ENCODE results near the gene EIF4H.
A peak's percentile ranks its signal among the peaks of the same experiment; 100 is the strongest.
"Not testable (repeated sequence)": the region's sequence is repeated elsewhere in the genome, so short reads cannot be mapped to it uniquely, and the experiment has no call there.

The EIF4H gene

DNA sequence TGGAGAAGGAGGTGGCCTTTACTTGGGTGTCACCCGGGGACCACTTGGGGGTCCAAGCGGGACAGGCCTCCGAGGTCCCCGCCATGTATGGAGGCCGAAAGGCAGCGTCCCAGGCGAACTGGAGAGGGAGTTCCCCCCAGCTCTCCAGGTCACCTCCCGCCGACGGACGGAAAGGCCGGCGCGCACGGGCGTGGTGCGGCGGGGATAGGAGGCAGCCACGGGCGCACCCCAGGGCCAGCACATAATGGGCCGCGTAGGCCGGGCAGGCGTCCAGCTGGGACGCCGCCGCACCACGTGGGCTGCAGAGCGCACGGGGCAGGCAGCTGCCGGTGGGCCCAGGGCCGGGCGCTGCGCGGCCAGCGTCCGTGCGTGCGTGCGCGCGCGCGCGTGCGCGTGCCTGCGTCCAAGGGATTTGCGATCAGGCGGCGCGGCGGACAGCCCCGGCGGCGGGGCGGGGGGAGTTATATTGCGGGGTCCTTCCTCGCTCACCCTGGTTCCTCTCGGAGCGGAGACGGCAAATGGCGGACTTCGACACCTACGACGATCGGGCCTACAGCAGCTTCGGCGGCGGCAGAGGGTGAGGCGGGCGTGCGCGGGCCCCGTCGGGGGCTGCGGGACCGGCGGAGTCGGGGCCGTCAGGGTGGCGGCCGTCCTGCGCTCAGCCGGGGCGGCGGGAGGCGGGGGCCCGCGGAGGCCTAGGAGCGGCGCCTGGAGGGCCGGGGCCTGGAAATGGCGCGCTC is at the start of gene EIF4H:
EIF4H (plus strand) TSS at position 491 of the 740 bp plus-strand sequence; CDS start at position 519, 28 bp downstream.
- peak; percentile 91 to 94 for DNase-seq (ENCODE audit: low read depth in 2 of 2)

DNA sequence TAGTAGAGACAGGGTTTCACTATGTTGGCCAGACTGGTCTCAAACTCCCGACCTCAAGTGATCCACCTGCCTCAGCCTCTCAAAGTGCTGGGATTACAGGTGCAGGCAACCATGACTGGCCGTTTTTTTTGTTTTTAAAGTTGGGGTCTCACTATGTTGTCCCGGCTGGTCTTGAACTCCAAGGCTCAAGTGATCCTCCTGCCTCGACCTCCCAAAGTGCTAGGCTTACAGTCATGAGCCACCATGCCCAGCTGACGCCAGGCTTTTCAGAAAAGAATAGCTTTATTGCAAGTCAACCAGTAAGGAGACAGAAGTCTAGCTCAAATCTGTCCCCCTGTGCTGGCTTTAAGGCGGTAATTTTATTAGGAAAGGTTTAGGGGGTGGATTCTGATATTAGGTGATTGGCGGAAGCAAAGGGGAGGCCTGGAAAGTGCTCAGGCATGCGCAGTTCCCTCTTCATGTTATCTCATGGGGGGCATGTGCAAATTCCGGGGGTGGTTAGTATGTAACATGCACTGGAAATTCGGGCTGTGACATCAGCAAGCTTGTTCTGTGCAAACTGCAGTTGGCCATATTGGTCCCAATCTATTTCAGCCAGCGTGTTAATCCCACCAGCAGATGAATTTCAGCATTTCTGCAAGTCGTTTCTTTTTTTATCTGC is 47.8 kb upstream of the EIF4H start:
- no peak for DNase-seq (ENCODE audit: low read depth in 2 of 2)

DNA sequence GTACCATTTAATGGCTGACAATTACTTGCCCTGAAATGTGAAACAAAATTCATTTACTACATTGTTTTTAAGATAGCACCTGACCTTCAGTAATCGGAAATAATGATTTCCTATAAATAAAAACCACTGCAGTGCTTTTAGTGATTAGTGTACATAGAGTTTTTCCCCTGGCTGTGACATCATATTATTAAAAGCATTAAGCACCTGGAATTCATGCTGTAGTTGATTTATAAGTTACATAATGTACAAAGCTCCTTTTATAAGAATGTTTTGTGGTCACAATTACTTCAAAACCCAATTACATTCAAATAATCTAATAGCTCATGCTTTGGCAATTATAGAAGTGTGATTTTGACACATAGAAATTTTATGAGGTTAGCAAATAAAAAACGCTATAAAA is 44.3 kb upstream of the EIF4H start:
- DNase-seq (ENCODE audit: low read depth in 2 of 2): no peak

DNA sequence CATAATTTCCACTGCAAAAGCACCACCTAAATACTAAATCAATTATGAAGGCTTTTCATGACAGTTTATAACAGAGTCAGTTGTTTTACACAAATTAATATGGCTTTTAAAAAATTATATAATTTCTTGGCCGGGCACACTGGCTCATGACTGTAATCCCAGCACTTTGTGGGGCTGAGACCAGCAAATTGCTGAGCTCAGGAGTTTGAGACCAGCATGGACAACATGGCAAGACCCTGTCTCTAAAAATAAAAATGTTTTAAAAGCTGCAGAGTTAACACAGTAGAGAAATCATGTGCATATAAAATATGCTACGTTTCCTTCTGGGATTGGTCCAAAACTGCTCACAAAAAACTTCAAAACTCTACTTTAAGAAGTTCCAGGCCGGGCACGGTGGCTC is 43.6 kb upstream of the EIF4H start:
- no peak for DNase-seq (ENCODE audit: low read depth in 2 of 2)

DNA sequence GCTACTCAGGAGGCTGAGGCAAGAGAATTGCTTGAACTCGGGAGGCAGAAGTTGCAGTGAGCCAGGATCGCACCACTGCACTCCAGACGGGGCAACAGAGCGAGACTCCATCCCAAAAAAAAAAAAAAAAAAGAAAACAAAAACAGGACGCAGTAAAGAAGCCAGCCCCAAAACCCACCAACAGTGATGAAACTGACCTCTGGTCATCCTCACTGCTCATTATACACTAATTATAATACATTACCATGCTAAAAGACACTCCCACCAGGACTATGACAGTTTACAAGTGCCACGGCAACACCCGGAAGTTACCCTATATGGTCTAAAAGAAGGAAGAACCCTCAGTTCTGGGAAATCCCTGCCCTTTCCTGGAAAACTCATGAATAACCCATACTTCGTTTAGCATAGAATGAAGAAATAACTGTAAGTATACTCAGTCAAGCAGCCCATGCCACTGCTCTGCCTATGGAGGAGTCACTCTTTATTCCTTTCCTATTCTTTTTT is 40.0 kb upstream of the EIF4H start:
- DNase-seq (ENCODE audit: low read depth in 2 of 2): no peak

DNA sequence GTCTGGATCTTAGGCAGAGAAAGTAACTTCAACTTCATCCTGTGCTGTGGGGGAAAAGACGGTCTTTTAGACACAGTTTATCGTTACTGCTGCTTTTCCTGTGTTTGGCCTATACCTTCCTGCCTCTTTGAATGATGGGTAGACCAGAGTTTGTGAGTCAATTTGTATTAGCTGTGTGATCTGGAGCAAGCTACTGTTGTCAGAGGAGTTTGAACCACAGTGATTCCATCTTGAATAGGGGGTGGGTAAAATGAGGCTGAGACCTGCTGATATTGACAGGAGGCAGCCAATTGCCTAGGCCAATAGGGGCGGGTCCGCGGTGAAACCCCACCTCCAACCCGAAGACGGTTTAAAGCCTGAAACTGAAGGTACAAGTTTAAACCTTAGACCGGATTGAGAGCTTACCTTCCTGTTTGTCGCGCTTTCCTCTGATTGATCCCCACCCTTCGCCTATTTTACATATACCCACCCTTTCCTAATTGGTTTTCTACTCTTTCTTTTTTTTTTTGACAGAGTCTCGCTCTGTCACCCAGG is 35.8 kb upstream of the EIF4H start:
- no peak for DNase-seq (ENCODE audit: low read depth in 2 of 2)

DNA sequence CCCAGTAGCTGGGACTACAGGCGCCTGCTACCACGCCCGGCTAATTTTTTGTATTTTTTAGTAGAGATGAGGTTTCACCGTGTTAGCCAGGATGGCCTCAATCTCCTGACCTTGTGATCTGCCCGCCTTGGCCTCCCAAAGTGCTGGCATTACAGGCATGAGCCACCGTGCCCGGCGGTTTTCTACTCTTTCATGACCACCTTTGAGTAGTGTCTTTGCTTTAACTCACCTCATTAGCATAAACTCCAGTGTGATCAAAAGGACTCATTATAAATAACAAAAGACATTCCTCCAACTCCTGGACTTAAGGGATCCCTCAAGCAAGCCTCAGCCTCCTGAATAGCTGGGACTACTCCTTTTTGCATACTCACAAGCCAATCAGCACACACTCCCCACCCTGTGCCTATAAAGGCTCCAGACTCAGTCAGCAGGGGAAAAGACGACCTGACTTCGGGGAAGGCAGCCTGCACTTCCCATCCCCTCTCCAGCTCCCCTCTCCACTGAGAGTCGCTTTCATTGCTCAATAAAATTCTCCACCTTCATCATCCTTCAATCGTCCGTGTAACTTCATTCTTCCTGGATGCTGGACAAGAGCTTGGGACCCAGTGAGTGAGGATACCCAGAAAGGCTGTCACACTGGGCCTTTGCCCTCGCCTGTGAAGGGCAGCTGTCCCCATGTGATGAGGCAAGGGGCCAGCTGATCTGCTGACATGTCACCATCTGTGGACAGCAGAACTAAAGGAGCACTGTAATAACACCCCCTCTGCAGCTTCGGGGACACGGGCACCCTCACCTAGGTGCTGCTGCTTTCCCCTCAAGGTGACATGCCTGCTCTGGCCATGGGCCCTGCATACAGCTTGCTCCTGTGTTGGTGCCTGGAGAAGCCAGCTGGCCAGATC is 35.0 kb upstream of the EIF4H start:
- DNase-seq (ENCODE audit: low read depth in 2 of 2): no peak

DNA sequence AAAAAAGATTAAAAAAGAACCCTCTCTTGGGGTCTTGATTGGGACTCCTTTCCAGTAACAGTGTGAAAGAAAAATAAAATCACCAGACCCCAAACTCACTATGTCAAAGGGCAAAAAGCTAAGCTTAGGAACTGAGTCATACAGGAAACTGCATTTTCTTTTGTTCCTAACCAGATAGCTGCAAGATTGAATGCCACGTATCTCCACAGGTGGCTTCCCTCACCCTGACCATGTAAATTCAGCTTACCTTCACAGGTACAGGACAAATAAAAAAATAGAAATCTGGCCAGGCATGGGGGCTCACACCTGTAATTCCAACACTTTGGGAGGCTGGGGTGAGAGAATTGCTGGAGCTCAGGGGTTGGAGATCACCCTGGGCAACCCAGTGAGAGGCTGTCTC is 32.5 kb upstream of the EIF4H start:
- DNase-seq (ENCODE audit: low read depth in 2 of 2): no peak

DNA sequence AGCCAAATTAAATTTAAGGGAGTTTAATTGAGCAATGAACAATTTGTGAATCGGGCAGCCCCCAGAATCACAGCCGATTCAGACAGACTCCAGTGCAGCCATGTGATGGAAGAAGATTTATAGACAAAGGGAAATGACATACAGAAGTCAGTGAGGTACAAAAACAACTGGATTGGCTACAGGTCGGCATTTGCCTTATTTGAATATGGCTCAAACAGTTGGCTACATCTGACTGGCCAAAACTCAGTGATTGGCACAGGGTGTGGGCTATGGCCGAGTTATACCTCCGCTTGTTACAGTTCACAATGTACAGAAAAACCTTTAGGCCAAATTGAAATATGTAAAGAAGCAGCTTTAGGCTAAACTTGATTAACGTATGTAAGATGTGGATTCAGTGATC is 30.8 kb upstream of the EIF4H start:
- DNase-seq (ENCODE audit: low read depth in 2 of 2): no peak

DNA sequence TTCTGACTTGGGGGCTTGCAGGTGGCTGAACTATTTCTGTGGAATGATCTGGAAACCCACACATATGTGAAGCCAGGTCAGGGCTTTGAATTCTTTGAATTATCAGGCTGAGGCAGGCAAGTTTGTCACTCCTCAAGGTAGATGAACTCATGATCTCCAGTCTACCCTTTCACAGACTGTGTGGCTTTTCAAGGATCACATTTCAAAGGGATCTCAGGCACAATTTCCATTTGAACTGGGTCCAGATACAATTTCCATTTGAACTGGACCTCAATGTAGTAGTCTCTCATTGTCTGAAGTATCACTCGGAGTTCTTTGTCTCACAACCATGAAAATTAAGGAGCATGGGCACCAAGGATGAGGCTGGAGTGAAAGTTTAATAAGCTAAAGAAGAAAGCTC is 25.7 kb upstream of the EIF4H start:
- no peak for DNase-seq (ENCODE audit: low read depth in 2 of 2)

DNA sequence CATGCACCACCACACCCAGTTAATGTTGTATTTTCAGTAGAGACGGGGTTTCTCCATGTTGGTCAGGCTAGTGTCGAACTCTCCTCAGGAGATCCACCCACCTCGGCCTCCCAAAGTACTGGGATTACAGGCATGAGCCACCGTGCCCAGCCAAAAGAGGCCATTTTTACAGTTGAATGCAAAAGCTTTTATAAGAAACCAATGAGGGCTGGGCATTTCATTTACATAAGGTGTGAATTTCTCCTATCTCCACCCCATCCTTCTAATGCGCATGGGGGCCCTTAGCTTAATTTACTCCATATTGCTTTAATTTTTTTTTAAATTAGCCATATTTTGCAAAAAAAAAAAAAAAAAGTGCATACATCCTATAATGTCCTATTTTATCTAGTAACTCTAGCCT is 25.1 kb upstream of the EIF4H start:
- DNase-seq (ENCODE audit: low read depth in 2 of 2): no peak

DNA sequence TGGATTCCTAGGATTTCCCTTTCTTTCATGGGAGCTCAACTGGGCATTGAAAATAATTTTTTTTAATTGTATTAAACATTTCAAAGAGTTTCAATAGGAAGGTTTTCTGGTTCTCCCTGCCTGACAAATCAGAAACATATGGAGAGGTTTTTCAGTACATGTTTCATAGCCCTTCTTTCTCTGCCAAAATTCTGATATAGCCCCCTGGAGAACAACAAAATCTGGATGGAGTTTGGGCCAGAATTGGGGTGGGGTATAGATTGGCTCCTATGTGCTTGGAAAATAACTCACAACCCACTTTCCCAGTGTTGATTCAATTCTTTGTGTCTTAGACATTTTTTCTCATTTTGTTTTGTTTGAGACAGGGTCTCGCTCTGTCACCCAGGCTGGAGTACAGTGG is 24.6 kb upstream of the EIF4H start:
- no peak for DNase-seq (ENCODE audit: low read depth in 2 of 2)

DNA sequence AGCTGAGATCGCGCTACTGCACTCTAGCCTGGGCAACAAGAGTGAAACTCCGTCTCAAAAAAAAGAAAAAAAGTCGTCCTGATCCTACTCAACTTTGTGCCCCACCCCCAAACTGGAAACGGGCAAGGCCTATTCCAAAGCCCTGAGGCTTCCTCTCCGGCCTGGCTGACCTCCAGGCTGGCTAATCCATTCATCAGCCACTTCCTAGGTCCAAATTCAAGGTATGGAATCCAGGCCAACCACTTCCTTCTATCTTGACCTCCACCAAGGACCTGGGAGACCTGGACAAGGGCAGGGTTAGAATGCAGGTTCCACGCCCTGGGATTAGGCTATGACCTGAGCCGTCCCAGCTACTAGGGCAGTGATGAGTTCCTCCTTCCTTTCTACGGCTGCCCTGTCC is 20.4 kb upstream of the EIF4H start:
- DNase-seq (ENCODE audit: low read depth in 2 of 2): no peak

DNA sequence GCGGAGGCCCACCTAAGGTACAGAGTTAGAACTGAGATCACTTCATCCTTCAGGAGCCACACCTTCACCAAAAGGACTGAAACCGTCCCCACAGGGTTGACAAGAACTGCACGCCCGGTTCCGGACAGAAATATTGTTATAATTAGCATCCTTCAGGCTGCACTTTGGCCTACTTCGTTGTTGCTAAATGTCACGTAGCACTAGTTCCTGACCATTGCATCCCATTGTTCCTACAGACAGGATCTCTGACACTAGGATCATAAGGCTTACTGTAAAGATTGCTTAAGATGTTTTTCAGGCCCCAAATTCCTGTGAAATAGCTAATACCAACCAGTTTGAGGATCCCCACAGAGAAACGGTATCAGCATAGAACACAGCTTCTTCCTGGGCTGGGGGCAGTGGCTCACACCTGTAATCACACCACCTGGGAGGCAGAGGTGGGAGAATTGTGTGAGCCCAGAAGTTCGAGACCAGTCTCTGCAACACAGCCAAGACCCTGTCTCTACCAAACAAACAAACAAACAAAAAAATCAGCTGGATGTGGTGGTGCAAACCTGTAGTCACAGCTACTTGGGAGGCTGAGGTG is 18.3 kb upstream of the EIF4H start:
- DNase-seq (ENCODE audit: low read depth in 2 of 2): no peak

DNA sequence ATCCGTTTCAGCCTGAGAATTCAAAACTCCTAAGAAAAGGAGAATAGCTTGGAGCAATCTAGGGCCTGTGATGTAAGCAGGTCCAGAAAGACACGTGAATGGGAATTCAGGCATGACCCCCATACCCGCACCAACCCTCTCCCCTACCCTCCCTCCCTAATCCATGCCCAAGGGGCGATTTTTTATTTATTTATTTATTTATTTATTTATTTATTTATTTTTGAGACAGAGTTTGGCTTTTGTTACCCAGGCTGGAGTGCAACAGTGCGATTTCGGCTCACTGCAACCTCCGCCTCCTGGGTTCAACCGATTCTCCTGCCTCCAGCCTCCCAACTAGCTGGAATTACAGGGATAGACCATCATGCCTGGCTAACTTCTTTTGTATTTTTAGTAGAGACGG is 16.6 kb upstream of the EIF4H start:
- DNase-seq (ENCODE audit: low read depth in 2 of 2): no peak

DNA sequence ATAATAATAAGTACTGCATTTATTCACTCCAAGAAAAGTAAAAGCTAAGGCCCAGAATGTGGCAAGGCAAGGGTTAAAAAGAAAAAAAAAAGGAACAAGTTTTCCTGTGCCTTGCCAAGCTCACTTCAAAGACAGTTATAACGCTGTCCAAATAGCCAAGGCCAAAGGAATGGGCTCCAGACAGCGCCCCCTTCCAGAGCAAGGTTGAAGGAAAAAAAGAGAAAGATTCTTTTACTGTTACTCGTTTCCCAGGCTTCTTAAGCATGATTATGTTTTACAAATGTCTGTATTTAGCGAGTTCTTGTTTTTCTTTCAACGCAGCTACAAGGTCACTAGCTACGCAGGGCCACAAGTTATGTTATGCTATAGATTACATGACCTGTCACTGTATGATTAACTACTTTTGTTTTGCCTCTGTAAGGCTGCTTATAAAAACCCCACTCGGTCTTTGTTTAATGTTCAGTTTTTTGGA is 9.1 kb upstream of the EIF4H start:
- DNase-seq (ENCODE audit: low read depth in 2 of 2): no peak

DNA sequence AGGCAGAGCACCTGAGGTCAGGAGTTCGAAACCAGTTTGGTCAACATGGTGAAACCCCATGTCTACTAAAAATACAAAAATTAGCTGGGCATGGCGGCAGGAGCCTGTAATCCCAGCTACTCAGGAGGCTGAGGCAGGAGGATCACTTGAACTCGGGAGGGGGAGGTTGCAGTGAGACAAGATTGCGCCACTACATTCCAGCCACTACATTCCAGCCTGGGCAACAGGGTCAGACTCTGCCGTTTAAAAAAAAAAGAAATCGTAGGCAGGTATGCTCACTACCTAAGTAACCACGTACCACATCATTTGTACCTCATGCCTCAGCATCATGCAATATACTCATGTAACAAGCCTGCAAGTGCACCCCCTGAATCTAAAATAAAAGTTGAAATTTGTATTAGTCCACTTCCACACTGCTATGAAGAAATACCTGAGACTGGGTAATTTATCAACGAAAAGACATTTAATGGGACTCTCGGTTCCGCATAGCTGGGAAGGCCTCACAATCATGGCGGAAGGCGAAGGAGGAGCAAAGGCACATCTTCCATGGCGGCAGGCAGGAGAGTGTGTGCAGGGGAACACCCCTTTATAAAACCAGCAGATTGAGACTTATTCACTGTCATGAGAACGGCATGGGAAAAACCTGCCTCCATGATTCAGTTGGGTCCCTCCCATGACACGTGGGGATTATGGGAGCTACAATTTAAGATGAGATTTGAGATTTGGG is 8.1 kb upstream of the EIF4H start:
- no peak for DNase-seq (ENCODE audit: low read depth in 2 of 2)

DNA sequence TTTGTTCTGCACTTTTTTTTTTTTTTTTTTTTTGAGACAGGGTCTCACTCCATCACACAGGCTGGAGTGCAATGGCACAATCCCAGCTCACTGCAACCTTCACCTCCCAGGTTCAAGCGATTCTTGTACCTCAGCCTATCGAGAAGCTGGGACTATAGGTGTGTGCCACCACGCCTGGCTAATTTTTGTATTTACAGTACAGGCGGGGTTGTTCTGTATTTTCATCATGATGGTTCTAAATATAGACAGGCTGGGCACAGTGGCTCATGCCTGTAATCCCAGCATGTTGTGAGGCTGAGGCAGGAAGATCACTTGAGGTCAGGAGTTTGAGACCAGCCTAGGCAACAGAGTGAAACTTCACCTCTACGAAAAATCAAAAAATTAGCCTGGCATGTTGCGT is 6.8 kb upstream of the EIF4H start:
- DNase-seq (ENCODE audit: low read depth in 2 of 2): not testable (repeated sequence)

DNA sequence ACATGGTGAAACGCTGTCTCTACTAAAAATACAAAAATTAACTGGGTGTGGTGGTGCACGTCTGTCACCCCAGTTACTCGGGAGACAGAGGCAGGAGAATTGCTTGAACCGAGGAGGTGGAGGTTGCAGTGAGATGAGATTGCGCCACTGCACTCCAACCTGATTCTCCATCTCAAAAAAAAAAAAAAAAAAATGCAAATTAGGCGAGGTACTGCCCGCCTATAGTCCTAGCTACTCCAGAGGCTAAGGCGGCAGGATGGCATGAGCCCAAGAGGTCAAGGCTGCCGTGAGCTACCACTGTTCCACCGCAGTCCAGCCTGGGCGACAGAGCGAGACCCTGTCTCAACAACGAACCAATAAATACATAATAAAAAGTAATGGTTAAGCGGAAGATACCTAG is 1.1 kb upstream of the EIF4H start:
- no peak for DNase-seq (ENCODE audit: low read depth in 2 of 2)

DNA sequence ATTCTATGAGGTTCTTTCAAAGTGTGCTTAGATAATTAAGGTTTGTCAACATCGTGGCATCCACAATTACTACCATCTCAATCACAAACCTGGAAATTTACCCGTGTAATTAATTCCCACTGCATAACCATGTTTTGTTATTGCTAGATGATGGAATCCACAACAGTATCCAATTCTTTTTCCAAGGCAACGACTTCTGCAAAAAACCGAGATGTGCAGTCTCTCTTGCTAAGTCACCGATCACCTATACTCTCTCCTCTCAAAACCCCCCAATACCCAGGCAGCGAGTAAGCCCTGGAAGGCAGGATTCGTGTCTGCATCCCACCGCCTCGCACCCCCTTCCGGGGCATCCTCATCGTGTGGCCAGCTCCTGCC is 678 bp upstream of the EIF4H start:
- no peak for DNase-seq (ENCODE audit: low read depth in 2 of 2)

DNA sequence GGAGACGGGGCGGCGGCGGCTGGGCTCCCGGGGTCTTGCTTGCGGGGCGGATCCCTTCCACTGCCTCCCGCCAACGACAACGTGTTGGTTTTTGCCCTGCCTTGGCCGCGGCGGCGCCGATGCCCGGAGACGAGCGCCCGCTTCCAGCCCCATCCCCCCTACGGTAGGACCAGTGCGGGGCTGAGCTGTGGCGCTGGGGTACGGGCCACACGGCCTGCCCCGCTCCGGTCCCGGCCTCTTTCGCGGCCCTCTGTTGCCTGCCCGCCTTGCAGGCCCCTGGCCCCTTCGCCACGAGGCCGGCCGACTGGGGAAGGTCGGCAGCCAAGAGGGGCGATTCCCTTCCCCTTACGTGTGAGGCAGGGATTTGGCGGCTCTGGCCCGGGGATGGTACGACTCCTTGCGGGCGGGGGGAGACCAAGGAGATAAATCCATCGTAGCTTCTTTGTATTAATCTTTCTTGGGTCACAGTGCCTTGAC is 488 bp downstream of the EIF4H start:
- DNase-seq (ENCODE audit: low read depth in 2 of 2): no peak

Data from stimulated activated CD8-positive, alpha-beta memory T cell treated with anti-CD3 and anti-CD28 coated beads, Interleukin-2, amount 100 ng/mL, for 1 hour (primary cell).